ENCODE results near the gene SLBP. TPM values are rescaled to one million over a fixed set of nuclear protein-coding genes. Genes with fewer than 3 reads are reported as not detected.

SLBP gene
- total and polyA plus RNA-seq, 2 donors (not counting 1 experiment from before 2014, with no cell fraction given), result 19.4 to 31.8 TPM

DNA sequence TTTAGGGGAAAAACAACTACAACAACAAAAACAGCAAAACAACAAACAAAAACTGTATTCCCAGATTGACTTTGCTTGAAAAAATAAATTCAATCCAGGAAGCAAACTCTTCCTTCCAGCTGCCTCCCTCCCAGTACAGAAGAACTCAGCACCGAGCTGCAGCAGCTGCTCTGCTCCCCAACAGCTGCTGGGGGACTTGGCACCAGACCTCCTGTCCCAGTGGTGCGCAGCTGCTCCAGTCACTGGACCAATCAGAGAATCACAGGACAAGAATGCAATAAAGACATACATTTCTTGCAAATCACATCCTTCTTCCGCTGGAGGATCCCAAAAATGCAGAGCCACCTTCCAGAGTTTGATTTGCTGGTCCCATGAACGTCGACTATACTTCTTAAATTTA is 16.2 kb downstream of the SLBP start:
- 79% methylated on average over 2 of the region's 5 CpGs for WGBS (ENCODE audit: insufficient coverage)
- Mint-ChIP-seq H3K27me3 (no peaks in the 10 kb centered on the region), H3K27ac (no peak overlapping the region), H3K4me3 (no peak overlapping the region), H3K4me1 (peaks cover 4% of the 10 kb centered on the region), H3K9me3 (ENCODE audit: insufficient read depth) (no peaks in the 10 kb centered on the region)
- Histone ChIP-seq H3K36me3 (replicated peaks in 1 of 2; ENCODE audit: control extremely low read depth in 1 of 2, control insufficient read depth in 1 of 2, extremely low read depth in 1 of 2, insufficient read depth in 2 of 2, low read length in 1 of 2) (peaks cover 0 to 66% of the 10 kb centered on the region in 2 experiments), H3K9me3 (ENCODE audit: control extremely low read depth in 1 of 3, control insufficient read depth in 2 of 3, insufficient read depth in 1 of 3, low read length in 2 of 3) (no peaks in the 10 kb centered on the region), H2AFZ (ENCODE audit: insufficient read depth, low read depth, low read length, poor library complexity, severe bottlenecking) (no peak overlapping the region), H3K4me3 (ENCODE audit: control extremely low read depth in 1 of 5, extremely low read depth in 1 of 5, insufficient read depth in 1 of 5, low read depth in 2 of 5, low read length in 4 of 5) (no peak overlapping the region), H3K4me2 (replicated peaks; ENCODE audit: low read depth, low read length, poor library complexity, severe bottlenecking) (no peak overlapping the region), H3K9ac (ENCODE audit: low read length) (no peak overlapping the region), H3K4me1 (ENCODE audit: control insufficient read depth in 2 of 2, insufficient read depth in 2 of 2, low read length in 2 of 2) (no peaks in the 10 kb centered on the region), H4K20me1 (ENCODE audit: control insufficient read depth, insufficient read depth, low read length, poor library complexity, severe bottlenecking) (no peaks in the 10 kb centered on the region), H3K79me2 (ENCODE audit: control insufficient read depth, insufficient read depth, low read length) (peaks cover 41% of the 10 kb centered on the region), H3K27me3 (replicated peaks in 1 of 4; ENCODE audit: control extremely low read depth in 1 of 4, control insufficient read depth in 3 of 4, insufficient read depth in 4 of 4, low read length in 3 of 4) (no peaks in the 10 kb centered on the region), H3K27ac (ENCODE audit: low read length in 2 of 2) (no peak overlapping the region)
- ATAC-seq (ENCODE audit: low read depth), result no peak
- intact Hi-C loops (cut with micrococcal nuclease), result no loop called here
- TF ChIP-seq EZH2 (IDR thresholded peaks at IDR 0.05; ENCODE audit: borderline replicate concordance, insufficient read depth, low read depth, low read length, poor library complexity, severe bottlenecking), result no peak
- TF ChIP-seq, protein P1, sequence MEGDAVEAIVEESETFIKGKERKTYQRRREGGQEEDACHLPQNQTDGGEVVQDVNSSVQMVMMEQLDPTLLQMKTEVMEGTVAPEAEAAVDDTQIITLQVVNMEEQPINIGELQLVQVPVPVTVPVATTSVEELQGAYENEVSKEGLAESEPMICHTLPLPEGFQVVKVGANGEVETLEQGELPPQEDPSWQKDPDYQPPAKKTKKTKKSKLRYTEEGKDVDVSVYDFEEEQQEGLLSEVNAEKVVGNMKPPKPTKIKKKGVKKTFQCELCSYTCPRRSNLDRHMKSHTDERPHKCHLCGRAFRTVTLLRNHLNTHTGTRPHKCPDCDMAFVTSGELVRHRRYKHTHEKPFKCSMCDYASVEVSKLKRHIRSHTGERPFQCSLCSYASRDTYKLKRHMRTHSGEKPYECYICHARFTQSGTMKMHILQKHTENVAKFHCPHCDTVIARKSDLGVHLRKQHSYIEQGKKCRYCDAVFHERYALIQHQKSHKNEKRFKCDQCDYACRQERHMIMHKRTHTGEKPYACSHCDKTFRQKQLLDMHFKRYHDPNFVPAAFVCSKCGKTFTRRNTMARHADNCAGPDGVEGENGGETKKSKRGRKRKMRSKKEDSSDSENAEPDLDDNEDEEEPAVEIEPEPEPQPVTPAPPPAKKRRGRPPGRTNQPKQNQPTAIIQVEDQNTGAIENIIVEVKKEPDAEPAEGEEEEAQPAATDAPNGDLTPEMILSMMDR (IDR thresholded peaks at IDR 0.05), result no peak
- no peak for DNase-seq
- POLR2A ChIA-PET, result no interaction called here
- CTCF ChIA-PET, result interaction anchor here (1.8 to 12.1 kb wide), 3 partner anchors 14 to 29 kb away, joined by 5 to 503 read pairs (median 75); partner anchors contain the start of genes SLBP, TACC3 and TMEM129

DNA sequence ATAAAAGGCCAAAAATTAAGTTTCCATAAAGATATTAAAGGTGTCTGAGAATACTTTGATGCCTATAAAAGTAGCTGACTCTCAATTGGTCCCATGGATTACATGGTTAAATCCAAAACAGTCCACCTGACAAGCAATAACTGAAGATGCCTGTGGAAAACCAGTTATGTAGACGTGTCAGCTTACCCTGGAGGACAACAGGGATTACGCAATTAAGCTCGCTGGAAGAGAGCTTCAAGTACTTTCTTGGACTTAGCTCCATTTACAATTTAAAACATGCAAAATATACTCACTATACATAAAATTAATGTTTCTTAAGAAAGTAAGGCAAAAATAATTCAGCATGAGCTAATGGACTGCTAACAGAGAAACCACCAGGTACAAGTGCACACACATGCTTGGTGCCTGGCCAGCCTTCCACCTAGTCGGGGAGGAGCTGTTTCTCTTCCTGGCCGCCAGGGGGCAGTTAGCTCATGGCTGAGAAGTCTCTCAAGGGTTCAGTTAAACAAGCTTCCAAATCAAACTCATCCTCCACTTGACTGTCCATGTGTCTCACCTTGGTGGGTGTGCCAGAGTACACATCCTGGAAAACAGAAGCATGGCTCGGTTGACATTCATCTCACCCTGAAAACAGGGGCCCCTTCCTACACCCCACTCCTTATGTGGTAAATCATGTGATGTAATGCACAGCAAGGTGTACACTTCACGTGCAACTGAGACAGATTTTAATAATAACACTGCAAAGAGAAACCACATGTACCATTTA is 18.8 kb downstream of the SLBP start:
- 22% methylated on average over 4 of the region's 7 CpGs for WGBS (ENCODE audit: insufficient coverage)
- intact Hi-C loops (cut with micrococcal nuclease), result loop anchor here (1.0 kb wide), 2 partner anchors 19 to 33 kb away; partner anchors contain the start of gene SLBP
- peak; percentile 87 for DNase-seq
- peak; percentile 96 for ATAC-seq (ENCODE audit: low read depth)
- Histone ChIP-seq H3K9me3 (ENCODE audit: control extremely low read depth in 1 of 3, control insufficient read depth in 2 of 3, insufficient read depth in 1 of 3, low read length in 2 of 3) (no peaks in the 10 kb centered on the region), H3K9ac (ENCODE audit: low read length) (no peak overlapping the region), H4K20me1 (ENCODE audit: control insufficient read depth, insufficient read depth, low read length, poor library complexity, severe bottlenecking) (no peaks in the 10 kb centered on the region), H3K4me2 (replicated peaks; ENCODE audit: low read depth, low read length, poor library complexity, severe bottlenecking) (no peak overlapping the region), H3K79me2 (ENCODE audit: control insufficient read depth, insufficient read depth, low read length) (peaks cover 25% of the 10 kb centered on the region), H3K4me1 (ENCODE audit: control insufficient read depth in 2 of 2, insufficient read depth in 2 of 2, low read length in 2 of 2) (no peaks in the 10 kb centered on the region), H2AFZ (ENCODE audit: insufficient read depth, low read depth, low read length, poor library complexity, severe bottlenecking) (no peak overlapping the region), H3K27ac (ENCODE audit: low read length in 2 of 2) (no peak overlapping the region), H3K27me3 (replicated peaks in 1 of 4; ENCODE audit: control extremely low read depth in 1 of 4, control insufficient read depth in 3 of 4, insufficient read depth in 4 of 4, low read length in 3 of 4) (no peaks in the 10 kb centered on the region), H3K4me3 (ENCODE audit: control extremely low read depth in 1 of 5, extremely low read depth in 1 of 5, insufficient read depth in 1 of 5, low read depth in 2 of 5, low read length in 4 of 5) (no peak overlapping the region), H3K36me3 (replicated peaks in 1 of 2; ENCODE audit: control extremely low read depth in 1 of 2, control insufficient read depth in 1 of 2, extremely low read depth in 1 of 2, insufficient read depth in 2 of 2, low read length in 1 of 2) (peaks cover 0 to 49% of the 10 kb centered on the region in 2 experiments)
- TF ChIP-seq, protein P1 (IDR thresholded peaks at IDR 0.05), result peak; percentile 93
- TF ChIP-seq EZH2 (IDR thresholded peaks at IDR 0.05; ENCODE audit: borderline replicate concordance, insufficient read depth, low read depth, low read length, poor library complexity, severe bottlenecking), result no peak
- Mint-ChIP-seq H3K9me3 (ENCODE audit: insufficient read depth) (no peaks in the 10 kb centered on the region), H3K27ac (peak overlapping the region; percentile 53), H3K4me1 (peaks cover 4% of the 10 kb centered on the region), H3K27me3 (no peaks in the 10 kb centered on the region), H3K4me3 (no peak overlapping the region)
- POLR2A ChIA-PET, result interaction anchor here (0.6 to 1.7 kb wide), 4 partner anchors 19 to 46 kb away, joined by 3 to 8 read pairs (median 6); partner anchors contain the start of genes SLBP, TACC3 and TMEM129
- CTCF ChIA-PET, result interaction anchor here (0.6 to 12.1 kb wide), 29 partner anchors 10 to 214 kb away, joined by 3 to 503 read pairs (median 5); partner anchors contain the start of genes FAM53A, FGFR3, SLBP and TACC3

Data from B cell (primary cell).